Mucosa of descending colon (tissue), 3 donors: ENCODE data around the gene LCK. TPM values are rescaled to one million over a fixed set of nuclear protein-coding genes. Genes with fewer than 3 reads are reported as not detected.
A peak's percentile ranks its signal among the peaks of the same experiment; 100 is the strongest.

Source experiments
- ATAC-seq: fragments of 200-7000 bp; cut with Tn5 transposase; one replicate; pipeline ENCODE4 v1.9.1; 2020; ENCODE audit warnings: mild to moderate bottlenecking, moderate library complexity
- DNase-seq, 3 donors: peaks; one replicate each; pipeline ENCODE4 v3.0.0-alpha.2; 2020
- H3K36me3 ChIP-seq: fragments of 200-600 bp; one replicate; pipeline ENCODE4 v1.8.0; 2021; ENCODE audit warnings: low read depth, mild to moderate bottlenecking
- H3K4me1 ChIP-seq: fragments of 200-600 bp; one replicate; pipeline ENCODE4 v1.8.0; 2021; ENCODE audit warnings: low read depth, mild to moderate bottlenecking
- H3K4me3 ChIP-seq: fragments of 200-600 bp; one replicate; pipeline ENCODE4 v1.8.0; 2021; ENCODE audit warnings: mild to moderate bottlenecking
- H3K9me3 ChIP-seq: fragments of 200-600 bp; one replicate; pipeline ENCODE4 v1.8.0; 2021; ENCODE audit warnings: mild to moderate bottlenecking
- CTCF ChIP-seq: fragments of 200-600 bp; IDR thresholded peaks from one replicate; pipeline ENCODE4 v1.8.0; 2022; ENCODE audit warnings: antibody characterized with exemption, mild to moderate bottlenecking
- intact Hi-C, 2 donors: fragments of 100-400 bp; cut with DNase I in 1 of 2; cut with micrococcal nuclease in 1 of 2; formaldehyde crosslinking; loops; one replicate each; pipeline versions ENCODE4 v1.11.0 to v1.11.1; 2022; cut with DNase I, micrococcal nuclease
- total RNA-seq, 3 donors: library from RNA; stranded (reverse); fragmentation: NEBNext Ultra II Directional in 2 of 3; extraction: Animal tissue kit (Norgen Biotek cat#: 25700) in 2 of 3; gene quantifications; one replicate each; pipeline versions ENCODE4 v1.2.1 to v1.2.4, GENCODE V29; 2021 to 2023
- donor health status: DM: no; HTN: no; CAD: no; lungs with moderate emphysema.
- donor health status: DM: no; HTN: no; CAD: no.
- donor health status: DM: no; HTN: yes; CAD: no.

Gene LCK
- total RNA-seq, 3 donors from 2014 or later = 4.7 to 6.0 (median 5.9) TPM

GRCh38 chr1:32232558-32233304 lies 18.3 kb upstream of the LCK start:
- Histone ChIP-seq H3K4me3 (no peak overlapping the region), H3K9me3 (no peaks in the 10 kb centered on the region), H3K36me3 (peaks cover 10% of the 10 kb centered on the region), H3K4me1 (no peaks in the 10 kb centered on the region)
- no peak for ATAC-seq
- no peak for TF ChIP-seq CTCF
- intact Hi-C loops = no loop called here
- no peak for DNase-seq

GRCh38 chr1:32234792-32235191 lies 16.3 kb upstream of the LCK start:
- H3K4me1 ChIP-seq = no peaks in the 10 kb centered on the region
- DNase-seq (no peak), ATAC-seq (no peak)
- no peaks in the 10 kb centered on the region for H3K9me3 ChIP-seq
- H3K36me3 ChIP-seq = peaks cover 9% of the 10 kb centered on the region
- H3K4me3 ChIP-seq = no peak overlapping the region
- intact Hi-C loops = no loop called here
- TF ChIP-seq CTCF = no peak

- intact Hi-C loops = no loop called here
- Histone ChIP-seq H3K9me3 (no peaks in the 10 kb centered on the region), H3K4me3 (no peak overlapping the region), H3K36me3 (no peaks in the 10 kb centered on the region), H3K4me1 (peaks cover 8% of the 10 kb centered on the region)
- no peak for TF ChIP-seq CTCF
- DNase-seq (no peak), ATAC-seq (peak; percentile 15)
Measured at GRCh38 chr1:32239337-32239736, 11.7 kb upstream of the LCK start.

- Histone ChIP-seq H3K36me3 (no peaks in the 10 kb centered on the region), H3K9me3 (no peaks in the 10 kb centered on the region), H3K4me3 (no peak overlapping the region), H3K4me1 (peaks cover 8% of the 10 kb centered on the region)
- TF ChIP-seq CTCF = no peak
- DNase-seq (peak in 2 of 3 donors; percentile 50 to 65), ATAC-seq (peak; percentile 2)
- intact Hi-C loops = no loop called here
Measured at GRCh38 chr1:32239790-32240139, 11.3 kb upstream of the LCK start.

GRCh38 chr1:32240140-32240951 lies 10.7 kb upstream of the LCK start:
- peak overlapping the region; percentile 25 for H3K4me3 ChIP-seq
- H3K36me3 ChIP-seq = no peaks in the 10 kb centered on the region
- peak; percentile 74 to 87 (median 86) for DNase-seq
- H3K4me1 ChIP-seq = peaks cover 8% of the 10 kb centered on the region
- no peaks in the 10 kb centered on the region for H3K9me3 ChIP-seq
- TF ChIP-seq CTCF = no peak
- ATAC-seq = peak; percentile 80
- intact Hi-C loops = no loop called here
